GM21515 (cell line): ENCODE data around the gene FZR1.
"Not testable (repeated sequence)": the region's sequence is repeated elsewhere in the genome, so short reads cannot be mapped to it uniquely, and the experiment has no call there.

ENCODE experiments used
- ATAC-seq: cut with Tn5 transposase; IDR thresholded peaks from one replicate; pipeline ENCODE4 v1.9.1; 2021; ENCODE audit not compliant: unreplicated experiment

The FZR1 gene

GRCh38 chr19:3544058-3544376 is 37.9 kb downstream of the FZR1 start:
- no peak for ATAC-seq

GRCh38 chr19:3544742-3545668 is 38.9 kb downstream of the FZR1 start:
- no peak for ATAC-seq

GRCh38 chr19:3545669-3546034 is 39.5 kb downstream of the FZR1 start:
- no peak for ATAC-seq

GRCh38 chr19:3546119-3546518 is 40.0 kb downstream of the FZR1 start:
- no peak for ATAC-seq

GRCh38 chr19:3547301-3547731 is 41.2 kb downstream of the FZR1 start:
- ATAC-seq: no peak

- ATAC-seq: no peak
Measured at GRCh38 chr19:3547767-3548282, 41.7 kb downstream of the FZR1 start.

- no peak for ATAC-seq
Measured at GRCh38 chr19:3548606-3549005, 42.5 kb downstream of the FZR1 start.

- no peak for ATAC-seq
Measured at GRCh38 chr19:3549816-3550215, 43.7 kb downstream of the FZR1 start.

- ATAC-seq: no peak
Measured at GRCh38 chr19:3550947-3551791, 45.1 kb downstream of the FZR1 start.

GRCh38 chr19:3551792-3552095 is 45.6 kb downstream of the FZR1 start:
- ATAC-seq: no peak

GRCh38 chr19:3554254-3555083 is 48.4 kb downstream of the FZR1 start:
- ATAC-seq: no peak

GRCh38 chr19:3555653-3556422 is 49.7 kb downstream of the FZR1 start:
- no peak for ATAC-seq

GRCh38 chr19:3556423-3556977 is 50.4 kb downstream of the FZR1 start:
- peak; percentile 2 for ATAC-seq

- no peak for ATAC-seq
Measured at GRCh38 chr19:3556978-3557460, 50.9 kb downstream of the FZR1 start.

GRCh38 chr19:3557461-3558248 is 51.5 kb downstream of the FZR1 start, which contains the start of gene MFSD12:
Gene MFSD12, minus strand, starts transcription at chr19:3557586. Its CDS starts 183 bp downstream, at chr19:3557403.
- peak; percentile 73 for ATAC-seq

GRCh38 chr19:3563709-3564524 is 57.8 kb downstream of the FZR1 start:
- no peak for ATAC-seq

GRCh38 chr19:3565139-3565538 is 59.0 kb downstream of the FZR1 start:
- no peak for ATAC-seq

GRCh38 chr19:3570042-3570441 is 63.9 kb downstream of the FZR1 start:
- not testable (repeated sequence) for ATAC-seq
